Activated naive CD8-positive, alpha-beta T cell treated with anti-CD3 and anti-CD28 coated beads, Interleukin-2, amount 10 ng/mL, durations not matched to agents 7 days and 5 days (primary cell): ENCODE results near the gene ESYT2. TPM values are rescaled to one million over a fixed set of nuclear protein-coding genes. Genes with fewer than 3 reads are reported as not detected.

Experiments used
- ATAC-seq: fragments of 150-1000 bp; cut with Tn5 transposase; one replicate; pipeline ENCODE4 v1.10.0; 2021; ENCODE audit warnings: low read depth, moderate library complexity
- POLR2A ChIA-PET: fragments of 350-600 bp; sonication (Branson Sonifier 250); formaldehyde crosslinking; loops from one replicate; lab custom pipeline; 2021; ENCODE audit warnings: antibody characterized with exemption; lab: Charles Lee
- DNase-seq: peaks from one replicate; pipeline ENCODE4 v3.0.0; 2021
- H3K27ac Mint-ChIP-seq: one replicate; pipeline ENCODE4 v1.8.0; 2022; ENCODE audit warnings: mild to moderate bottlenecking, mixed read lengths
- H3K27me3 Mint-ChIP-seq: one replicate; pipeline ENCODE4 v1.8.0; 2022; ENCODE audit warnings: mild to moderate bottlenecking, moderate library complexity, mixed read lengths
- H3K36me3 Mint-ChIP-seq: one replicate; pipeline ENCODE4 v1.8.0; 2021; ENCODE audit warnings: mild to moderate bottlenecking, mixed read lengths
- H3K4me1 Mint-ChIP-seq: one replicate; pipeline ENCODE4 v1.8.0; 2021; ENCODE audit warnings: mixed read lengths
- H3K4me3 Mint-ChIP-seq: one replicate; pipeline ENCODE4 v1.8.0; 2022; ENCODE audit warnings: mild to moderate bottlenecking, moderate library complexity, mixed read lengths
- H3K9me3 Mint-ChIP-seq: one replicate; pipeline ENCODE4 v1.8.0; 2021; ENCODE audit warnings: mixed read lengths
- total RNA-seq, 2 experiments: library from RNA; stranded (reverse); gene quantifications; one replicate each; pipeline ENCODE4 v1.2.3, GENCODE V29; 2021

Gene ESYT2
- total RNA-seq, 2 experiments from 2014 or later: 93.9 to 94.2 TPM

DNA sequence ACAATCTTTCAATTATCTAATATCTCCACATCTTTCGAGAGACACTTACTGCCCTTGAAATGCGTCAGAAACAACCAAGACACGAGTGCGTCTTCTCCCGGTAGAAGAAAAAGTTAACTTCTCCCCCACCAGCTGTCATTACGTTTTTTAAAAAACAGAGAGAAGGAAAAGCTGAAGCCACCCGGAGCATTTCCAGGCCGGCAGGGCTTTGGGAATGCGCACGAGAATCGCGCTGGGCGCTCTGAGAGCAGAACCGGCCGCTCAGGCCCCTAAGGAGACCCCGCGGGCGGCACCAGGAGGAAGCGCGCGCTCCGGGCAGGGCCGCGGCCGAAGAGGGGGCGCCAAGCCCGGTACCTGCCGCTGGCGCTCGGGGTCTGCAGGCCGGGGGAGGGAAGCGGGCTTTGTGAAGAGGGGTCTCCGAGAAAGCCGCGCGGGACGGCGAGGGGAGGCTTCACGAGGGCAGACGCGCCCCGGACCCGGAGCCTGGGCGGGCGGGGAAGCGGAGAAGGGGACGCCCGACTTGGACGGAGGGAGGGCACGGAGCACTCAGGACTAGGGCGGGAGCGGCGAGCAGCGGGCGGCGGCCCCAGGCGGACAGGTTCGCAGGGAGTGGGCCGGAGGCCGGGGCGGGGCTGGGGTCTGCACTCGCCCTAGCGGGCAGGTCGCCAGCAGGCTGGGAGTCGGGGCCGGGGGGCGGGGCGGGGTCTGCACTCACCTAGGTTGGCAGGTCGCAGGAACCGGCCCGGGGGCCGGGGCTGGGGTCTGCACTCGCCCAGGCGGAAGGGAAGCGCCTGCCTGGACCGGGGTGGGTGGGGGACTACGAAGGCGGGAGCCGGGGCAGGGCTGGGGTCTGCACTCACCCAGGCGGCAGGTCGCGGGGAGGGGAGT, 932 bp downstream of the ESYT2 start:
- peak overlapping the region; percentile 86 for H3K27ac Mint-ChIP-seq
- no peak for ATAC-seq
- peaks cover 27% of the 10 kb centered on the region for H3K4me1 Mint-ChIP-seq
- peaks cover 6% of the 10 kb centered on the region for H3K27me3 Mint-ChIP-seq
- peak overlapping the region; percentile 99 for H3K4me3 Mint-ChIP-seq
- H3K36me3 Mint-ChIP-seq: peaks cover 17% of the 10 kb centered on the region
- no peaks in the 10 kb centered on the region for H3K9me3 Mint-ChIP-seq
- DNase-seq: peak; percentile 59
- POLR2A ChIA-PET: interaction anchor here (0.6 to 3.2 kb wide), 15 partner anchors 9 to 124 kb away, joined by 3 to 30 read pairs (median 5); partner anchors contain the start of gene NCAPG2

GRCh38 chr7:158827411-158828132, 1.7 kb downstream of the ESYT2 start:
- H3K9me3 Mint-ChIP-seq: no peaks in the 10 kb centered on the region
- no peak for DNase-seq
- ATAC-seq: no peak
- peaks cover 28% of the 10 kb centered on the region for H3K4me1 Mint-ChIP-seq
- H3K27me3 Mint-ChIP-seq: peaks cover 6% of the 10 kb centered on the region
- POLR2A ChIA-PET: interaction anchor here (0.7 to 3.2 kb wide), 8 partner anchors 9 to 123 kb away, joined by 3 to 30 read pairs (median 6); partner anchors contain the start of gene NCAPG2
- peak overlapping the region; percentile 99 for H3K4me3 Mint-ChIP-seq
- peaks cover 19% of the 10 kb centered on the region for H3K36me3 Mint-ChIP-seq
- peak overlapping the region; percentile 81 for H3K27ac Mint-ChIP-seq

DNA sequence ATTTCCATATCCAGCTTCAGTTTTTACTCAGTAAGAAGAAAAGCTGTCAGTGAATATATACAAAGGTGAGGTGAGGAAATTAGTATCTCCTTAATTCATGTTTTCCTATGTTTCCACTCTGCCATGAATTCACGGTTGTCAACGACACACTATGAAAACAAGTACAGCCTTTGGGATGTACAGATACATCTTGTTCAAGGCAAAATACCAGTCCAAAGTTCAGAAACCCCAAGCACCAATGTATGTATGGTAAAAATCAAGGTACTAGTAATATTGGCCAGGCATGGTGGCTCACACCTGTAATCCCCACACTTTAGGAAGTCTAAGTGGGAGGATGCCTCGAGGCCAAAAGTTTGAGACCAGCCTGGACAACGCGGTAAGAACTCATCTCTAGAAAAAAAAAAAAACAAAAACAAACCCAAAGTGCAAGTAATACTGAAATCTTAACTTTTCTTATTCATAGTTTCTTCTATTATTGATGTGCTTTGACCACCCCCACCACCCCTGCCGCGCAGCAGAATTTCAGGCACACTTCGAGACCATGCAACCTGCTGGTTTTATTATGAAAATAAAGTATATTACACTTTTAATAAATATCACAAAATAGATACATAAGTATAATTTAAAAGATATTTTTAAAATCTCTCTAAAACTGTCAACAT, 3.5 kb downstream of the ESYT2 start:
- Mint-ChIP-seq H3K4me1 (peaks cover 39% of the 10 kb centered on the region), H3K27me3 (no peaks in the 10 kb centered on the region), H3K36me3 (peaks cover 19% of the 10 kb centered on the region), H3K9me3 (no peaks in the 10 kb centered on the region), H3K4me3 (peak overlapping the region; percentile 37), H3K27ac (peak overlapping the region; percentile 62)
- DNase-seq (no peak), ATAC-seq (no peak)
- POLR2A ChIA-PET: interaction anchor here (0.6 to 1.1 kb wide), 3 partner anchors 7 to 16 kb away, joined by 3 to 4 read pairs (median 4); no protein-coding TSS in a partner anchor

DNA sequence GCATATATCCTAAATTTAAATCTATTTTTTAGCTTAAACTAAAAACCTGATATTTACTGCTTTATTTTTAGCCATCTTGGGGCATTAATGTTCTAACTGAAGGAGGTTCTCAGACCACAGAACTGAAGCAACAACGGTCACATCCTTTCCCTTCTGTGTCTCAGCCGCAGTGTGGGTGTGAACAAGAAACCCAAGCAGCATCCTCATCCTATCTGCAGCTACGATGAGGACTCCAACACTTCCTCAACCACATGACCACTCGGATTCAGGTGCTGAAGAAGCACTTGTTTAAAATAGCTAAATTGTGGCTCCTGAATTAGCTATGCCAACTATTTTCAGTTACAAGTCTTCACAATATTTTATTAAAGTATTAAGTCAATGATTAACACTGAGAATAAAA, 5.3 kb downstream of the ESYT2 start:
- Mint-ChIP-seq H3K4me3 (peak overlapping the region; percentile 32), H3K27ac (peak overlapping the region; percentile 77), H3K36me3 (peaks cover 19% of the 10 kb centered on the region), H3K27me3 (no peaks in the 10 kb centered on the region), H3K4me1 (peaks cover 48% of the 10 kb centered on the region), H3K9me3 (no peaks in the 10 kb centered on the region)
- DNase-seq: no peak
- ATAC-seq: peak; percentile 77
- POLR2A ChIA-PET: interaction anchor here (0.8 to 2.4 kb wide), 6 partner anchors 9 to 119 kb away, joined by 3 to 18 read pairs (median 9); partner anchors contain the start of gene NCAPG2

- Mint-ChIP-seq H3K4me3 (peak overlapping the region; percentile 73), H3K27me3 (no peaks in the 10 kb centered on the region), H3K27ac (peak overlapping the region; percentile 89), H3K4me1 (peaks cover 61% of the 10 kb centered on the region), H3K36me3 (peaks cover 10% of the 10 kb centered on the region), H3K9me3 (no peaks in the 10 kb centered on the region)
- POLR2A ChIA-PET: no interaction called here
- ATAC-seq: peak; percentile 19
- DNase-seq: peak; percentile 43
Measured at GRCh38 chr7:158821171-158822031, 7.9 kb downstream of the ESYT2 start.

DNA sequence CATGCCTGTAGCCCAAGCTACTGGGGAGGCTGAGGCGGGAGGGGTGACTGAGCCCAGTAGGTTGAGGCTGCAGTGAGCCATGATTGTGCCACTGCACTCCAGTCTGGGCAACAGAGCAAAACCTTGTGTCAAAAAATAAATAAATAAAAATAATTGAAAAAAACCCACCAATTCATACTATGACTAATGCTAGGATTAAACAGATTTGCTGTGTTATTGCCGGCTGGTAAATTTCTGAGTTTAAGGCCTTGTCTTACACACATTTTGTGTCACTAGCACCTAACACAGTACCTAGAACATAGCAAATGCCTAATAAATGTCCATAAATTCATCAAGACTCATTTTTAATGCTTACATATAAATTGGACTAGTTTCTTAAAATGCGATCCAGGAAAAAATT, 8.7 kb downstream of the ESYT2 start:
- POLR2A ChIA-PET: interaction anchor here (1.7 kb wide), 1 partner anchor 9 kb away, joined by 11 read pairs; the partner anchor contains the start of gene ESYT2
- no peaks in the 10 kb centered on the region for H3K9me3 Mint-ChIP-seq
- peaks cover 67% of the 10 kb centered on the region for H3K4me1 Mint-ChIP-seq
- no peak for DNase-seq
- peaks cover 11% of the 10 kb centered on the region for H3K36me3 Mint-ChIP-seq
- ATAC-seq: no peak
- peak overlapping the region; percentile 89 for H3K27ac Mint-ChIP-seq
- H3K27me3 Mint-ChIP-seq: no peaks in the 10 kb centered on the region
- H3K4me3 Mint-ChIP-seq: peak overlapping the region; percentile 73

GRCh38 chr7:158819571-158820203, 9.6 kb downstream of the ESYT2 start:
- Mint-ChIP-seq H3K9me3 (no peaks in the 10 kb centered on the region), H3K36me3 (peaks cover 8% of the 10 kb centered on the region), H3K4me3 (peak overlapping the region; percentile 85), H3K4me1 (peaks cover 71% of the 10 kb centered on the region), H3K27ac (peak overlapping the region; percentile 96), H3K27me3 (no peaks in the 10 kb centered on the region)
- POLR2A ChIA-PET: interaction anchor here (1.3 to 1.7 kb wide), 3 partner anchors 8 to 10 kb away, joined by 4 to 11 read pairs (median 5); partner anchors contain the start of gene ESYT2
- no peak for ATAC-seq
- no peak for DNase-seq

GRCh38 chr7:158818325-158819213, 10.7 kb downstream of the ESYT2 start:
- Mint-ChIP-seq H3K9me3 (no peaks in the 10 kb centered on the region), H3K27me3 (no peaks in the 10 kb centered on the region), H3K27ac (peak overlapping the region; percentile 96), H3K4me3 (peak overlapping the region; percentile 85), H3K36me3 (peaks cover 10% of the 10 kb centered on the region), H3K4me1 (peaks cover 71% of the 10 kb centered on the region)
- peak; percentile 60 for ATAC-seq
- POLR2A ChIA-PET: interaction anchor here (1.0 to 1.7 kb wide), 6 partner anchors 8 to 114 kb away, joined by 3 to 11 read pairs (median 4); partner anchors contain the start of genes ESYT2 and NCAPG2
- peak; percentile 75 for DNase-seq

GRCh38 chr7:158816995-158817394, 12.3 kb downstream of the ESYT2 start:
- peak overlapping the region; percentile 95 for H3K27ac Mint-ChIP-seq
- H3K4me1 Mint-ChIP-seq: peaks cover 83% of the 10 kb centered on the region
- DNase-seq (no peak), ATAC-seq (no peak)
- H3K9me3 Mint-ChIP-seq: no peaks in the 10 kb centered on the region
- H3K4me3 Mint-ChIP-seq: peak overlapping the region; percentile 77
- POLR2A ChIA-PET: interaction anchor here (1.0 to 3.9 kb wide), 5 partner anchors 10 to 112 kb away, joined by 3 to 30 read pairs (median 4); partner anchors contain the start of genes ESYT2 and NCAPG2
- no peaks in the 10 kb centered on the region for H3K27me3 Mint-ChIP-seq
- H3K36me3 Mint-ChIP-seq: peaks cover 7% of the 10 kb centered on the region

GRCh38 chr7:158816271-158816670, 13.0 kb downstream of the ESYT2 start:
- Mint-ChIP-seq H3K4me3 (peak overlapping the region; percentile 77), H3K36me3 (peaks cover 7% of the 10 kb centered on the region), H3K27me3 (no peaks in the 10 kb centered on the region), H3K27ac (peak overlapping the region; percentile 95), H3K9me3 (no peaks in the 10 kb centered on the region), H3K4me1 (peaks cover 83% of the 10 kb centered on the region)
- ATAC-seq (no peak), DNase-seq (no peak)
- POLR2A ChIA-PET: interaction anchor here (1.0 to 3.9 kb wide), 4 partner anchors 7 to 108 kb away, joined by 3 to 30 read pairs (median 12); partner anchors contain the start of gene ESYT2

GRCh38 chr7:158815800-158816128, 13.5 kb downstream of the ESYT2 start:
- DNase-seq: no peak
- H3K4me1 Mint-ChIP-seq: peaks cover 82% of the 10 kb centered on the region
- ATAC-seq: no peak
- peak overlapping the region; percentile 77 for H3K4me3 Mint-ChIP-seq
- peaks cover 7% of the 10 kb centered on the region for H3K36me3 Mint-ChIP-seq
- H3K27me3 Mint-ChIP-seq: no peaks in the 10 kb centered on the region
- peak overlapping the region; percentile 95 for H3K27ac Mint-ChIP-seq
- no peaks in the 10 kb centered on the region for H3K9me3 Mint-ChIP-seq
- POLR2A ChIA-PET: interaction anchor here (1.1 to 3.9 kb wide), 4 partner anchors 8 to 26 kb away, joined by 3 to 30 read pairs (median 10); partner anchors contain the start of gene ESYT2
